Activated T-cell treated with anti-CD3 and anti-CD28 coated beads, Interleukin-2, amount 50 U/mL, for 72 hours (primary cell): Measurements from ENCODE around the gene CALML5. TPM values are rescaled to one million over a fixed set of nuclear protein-coding genes. Genes with fewer than 3 reads are reported as not detected.

Experiments used
- total RNA-seq, 2 donors: library from RNA; stranded (reverse); gene quantifications; one replicate each; pipeline ENCODE4 v1.2.3, GENCODE V29; 2022

CALML5 gene
- total RNA-seq, 2 donors from 2014 or later: not detected

Other genes with a start within 250 kb of the CALML5 start
- gene UCN3, start 134.6 kb downstream of the CALML5 start, total RNA-seq: not detected
- gene TUBAL3, start 94.7 kb downstream of the CALML5 start, total RNA-seq: not detected
- gene NET1, start 87.0 kb downstream of the CALML5 start, total RNA-seq: 10 to 100 TPM; 22.2 to 37.5 TPM
- gene CALML3, start 25.4 kb upstream of the CALML5 start, total RNA-seq: not detected
- gene ASB13, start 167.0 kb upstream of the CALML5 start, total RNA-seq: 1 to 10 TPM; 7.0 to 7.8 TPM
- gene TASOR2, start 185.3 kb upstream of the CALML5 start, total RNA-seq: 10 to 100 TPM; 40.5 to 47.7 TPM